Body of pancreas (tissue), 4 donors: Measurements from ENCODE around the gene IKZF3. TPM values are rescaled to one million over a fixed set of nuclear protein-coding genes. Genes with fewer than 3 reads are reported as not detected.
A peak's percentile ranks its signal among the peaks of the same experiment; 100 is the strongest.

Source experiments
- ATAC-seq: fragments of 150-250 bp; one replicate; pipeline ENCODE4 v1.9.1; 2016
- DNase-seq, 4 donors: peaks; one replicate each; pipeline ENCODE4 v3.0.0-alpha.2; 2019
- H3K27ac ChIP-seq, 4 donors: fragments of 200-600 bp; sonication (generic); 1 replicate in 3 of 4; 2 replicates in 1 of 4; pipeline versions ENCODE4 v1.5.1 to v1.6.1; 2016 to 2019; ENCODE audit warnings: mild to moderate bottlenecking in 1 of 4, mixed read lengths in 1 of 4, moderate library complexity in 1 of 4
- H3K27me3 ChIP-seq, 2 donors: fragments of 200-600 bp; sonication (generic); one replicate each; pipeline ENCODE4 v1.6.0; 2016; ENCODE audit warnings: mild to moderate bottlenecking in 1 of 2
- H3K36me3 ChIP-seq, 2 donors: fragments of 200-600 bp; sonication (generic); replicated peaks in 1 of 2; 2 replicates each; pipeline ENCODE4 v1.5.1; 2016; ENCODE audit warnings: low read depth in 2 of 2; ENCODE audit not compliant: insufficient read depth in 1 of 2
- H3K4me1 ChIP-seq: fragments of 200-600 bp; sonication (generic); one replicate; pipeline ENCODE4 v1.6.0; 2016
- H3K4me3 ChIP-seq, 2 donors: fragments of 200-600 bp; sonication (generic); 1 replicate in 1 of 2; 2 replicates in 1 of 2; pipeline ENCODE4 v1.5.1; 2016 to 2019
- H3K9me3 ChIP-seq, 3 donors: fragments of 200-600 bp; sonication (generic); 1 replicate in 2 of 3; 2 replicates in 1 of 3; pipeline ENCODE4 v1.5.1; 2016
- CTCF ChIP-seq, 7 experiments: fragments of 450-650 bp in 4 of 7; fragments of 200-600 bp in 3 of 7; sonication (generic) in 3 of 7; IDR thresholded peaks; one replicate each; pipeline ENCODE4 v1.5.1; 2016 to 2019; ENCODE audit warnings: antibody characterized with exemption in 7 of 7
- POLR2A ChIP-seq, 3 donors: fragments of 450-650 bp; IDR thresholded peaks; one replicate each; pipeline ENCODE4 v1.6.1; 2016; ENCODE audit warnings: antibody characterized with exemption in 3 of 3, mild to moderate bottlenecking in 2 of 3
- WGBS, 2 donors: methylation state at CpG; one replicate each; pipeline ENCODE4 v1.1.5; 2017; 5-methylcytosine and 5-hydroxymethylcytosine counted together
- intact Hi-C: fragments of 100-400 bp; cut with DNase I; formaldehyde crosslinking; loops from one replicate; pipeline ENCODE4 v1.15.1; 2023
- total RNA-seq, 2 donors: library from RNA; depleted of rRNA; stranded (reverse); fragments of >200 nt; gene quantifications; one replicate each; pipeline ENCODE4 v1.1.0, GENCODE V29; 2016

Gene IKZF3
- total RNA-seq, 2 donors from 2014 or later, result 0.78 to 0.99 TPM

- no peak overlapping the region for H3K4me3 ChIP-seq
- H3K4me1 ChIP-seq, result peaks cover 9% of the 10 kb centered on the region
- WGBS, 2 donors, result 80 to 93% methylated on average over 1 to 13 of the region's 13 CpGs
- TF ChIP-seq POLR2A (IDR thresholded peaks at IDR 0.05), result no peak
- TF ChIP-seq CTCF (IDR thresholded peaks at IDR 0.05), result no peak
- H3K9me3 ChIP-seq, result no peaks in the 10 kb centered on the region
- no peaks in the 10 kb centered on the region for H3K27me3 ChIP-seq
- ATAC-seq (no peak), DNase-seq (no peak)
- peaks cover 0 to 5% of the 10 kb centered on the region in 2 donors for H3K36me3 ChIP-seq
- no peak overlapping the region for H3K27ac ChIP-seq
- intact Hi-C loops, result no loop called here
Measured at GRCh38 chr17:39724731-39725130, 139.4 kb downstream of the IKZF3 start.

DNA sequence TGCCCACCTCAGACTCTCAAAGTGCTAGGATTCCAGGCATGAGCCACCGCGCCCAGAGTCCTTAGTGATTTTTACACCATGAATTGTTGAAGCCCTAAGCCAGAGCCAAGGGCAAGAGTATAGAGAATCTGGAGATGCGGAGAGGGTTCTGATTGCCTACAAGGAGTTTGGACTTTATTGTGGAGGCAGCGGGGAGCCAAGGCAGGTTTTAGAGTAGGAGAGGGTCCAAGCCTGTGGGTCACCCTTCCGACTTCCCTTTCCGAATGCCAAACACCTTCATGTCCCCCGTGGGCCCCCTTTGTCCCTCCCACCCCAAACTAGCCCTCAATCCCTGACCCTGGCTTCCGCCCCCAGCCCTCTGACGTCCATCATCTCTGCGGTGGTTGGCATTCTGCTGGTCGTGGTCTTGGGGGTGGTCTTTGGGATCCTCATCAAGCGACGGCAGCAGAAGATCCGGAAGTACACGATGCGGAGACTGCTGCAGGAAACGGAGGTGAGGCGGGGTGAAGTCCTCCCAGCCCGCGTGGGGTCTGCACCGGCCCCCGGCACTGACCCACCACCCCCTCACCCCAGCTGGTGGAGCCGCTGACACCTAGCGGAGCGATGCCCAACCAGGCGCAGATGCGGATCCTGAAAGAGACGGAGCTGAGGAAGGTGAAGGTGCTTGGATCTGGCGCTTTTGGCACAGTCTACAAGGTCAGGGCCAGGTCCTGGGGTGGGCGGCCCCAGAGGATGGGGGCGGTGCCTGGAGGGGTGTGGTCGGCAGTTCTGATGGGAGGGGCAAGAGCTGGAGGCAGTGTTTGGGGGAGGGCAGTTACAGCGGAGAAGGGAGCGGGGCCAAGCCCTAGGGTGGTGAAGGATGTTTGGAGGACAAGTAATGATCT lies 140.9 kb downstream of the IKZF3 start:
- WGBS, 2 donors, result 79 to 84% methylated on average over 31 to 34 of the region's 34 CpGs
- Histone ChIP-seq H3K4me1 (no peaks in the 10 kb centered on the region), H3K9me3 (no peaks in the 10 kb centered on the region), H3K36me3 (peaks cover 0 to 5% of the 10 kb centered on the region in 2 donors), H3K27ac (no peak overlapping the region), H3K27me3 (no peaks in the 10 kb centered on the region), H3K4me3 (no peak overlapping the region)
- DNase-seq (peak in 1 of 4 donors; percentile 35), ATAC-seq (no peak)
- intact Hi-C loops, result no loop called here
- TF ChIP-seq CTCF (IDR thresholded peaks at IDR 0.05), result no peak
- TF ChIP-seq POLR2A (IDR thresholded peaks at IDR 0.05), result no peak

GRCh38 chr17:39722104-39722503 lies 142.0 kb downstream of the IKZF3 start:
- H3K27me3 ChIP-seq, result no peaks in the 10 kb centered on the region
- H3K4me3 ChIP-seq, result no peak overlapping the region
- TF ChIP-seq POLR2A (IDR thresholded peaks at IDR 0.05) (no peak), CTCF (IDR thresholded peaks at IDR 0.05) (no peak)
- WGBS, 2 donors, result 91 to 96% methylated on average over 6 of the region's 6 CpGs
- ATAC-seq (no peak), DNase-seq (no peak)
- intact Hi-C loops, result no loop called here
- peaks cover 0 to 5% of the 10 kb centered on the region in 2 donors for H3K36me3 ChIP-seq
- H3K27ac ChIP-seq, result no peak overlapping the region
- H3K9me3 ChIP-seq, result no peaks in the 10 kb centered on the region
- peaks cover 2% of the 10 kb centered on the region for H3K4me1 ChIP-seq

DNA sequence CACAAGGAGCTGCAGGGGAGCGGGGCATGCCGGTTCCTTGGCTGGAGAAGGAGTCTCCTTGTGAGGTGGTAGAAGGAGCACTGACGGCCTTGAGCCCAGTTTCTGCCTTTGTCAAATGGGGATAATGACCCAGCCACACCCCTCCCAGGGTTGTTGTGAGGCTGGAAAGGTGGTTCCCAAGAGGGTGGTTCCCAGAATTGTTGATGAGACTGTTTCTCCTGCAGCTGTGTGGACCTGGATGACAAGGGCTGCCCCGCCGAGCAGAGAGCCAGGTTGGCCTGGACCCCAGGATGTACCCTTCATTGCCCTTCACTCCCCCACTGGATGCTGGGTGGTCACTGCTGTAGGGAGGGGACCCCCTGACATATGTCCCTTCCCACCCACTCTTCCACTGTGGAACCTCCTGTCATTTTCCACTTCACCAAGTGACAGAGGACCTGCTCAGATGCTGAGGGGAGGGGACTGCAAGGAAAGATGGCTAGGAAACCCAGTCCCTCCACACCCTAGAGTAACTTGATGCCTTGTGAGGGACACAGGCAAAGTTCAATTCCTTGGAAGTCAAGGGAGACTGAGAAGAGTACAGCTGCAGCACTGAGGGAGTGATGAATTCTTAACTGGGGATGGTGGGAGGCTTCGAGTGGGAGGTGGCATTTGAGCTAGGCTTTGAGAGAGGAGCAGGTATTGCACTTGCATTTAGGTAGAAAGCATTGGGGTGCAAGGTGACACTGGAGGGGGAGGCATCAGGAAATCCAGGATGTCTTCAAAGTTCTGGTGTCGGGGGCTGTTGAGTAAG lies 144.4 kb downstream of the IKZF3 start:
- no peak overlapping the region for H3K4me3 ChIP-seq
- no peak for ATAC-seq
- peaks cover 15% of the 10 kb centered on the region for H3K4me1 ChIP-seq
- no peak for TF ChIP-seq POLR2A (IDR thresholded peaks at IDR 0.05)
- TF ChIP-seq CTCF (IDR thresholded peaks at IDR 0.05), result no peak
- DNase-seq, result no peak
- H3K36me3 ChIP-seq, result peaks cover 0 to 5% of the 10 kb centered on the region in 2 donors
- no peaks in the 10 kb centered on the region for H3K9me3 ChIP-seq
- H3K27ac ChIP-seq, result no peak overlapping the region
- H3K27me3 ChIP-seq, result no peaks in the 10 kb centered on the region
- intact Hi-C loops, result no loop called here
- 84 to 90% methylated on average over 6 to 7 of the region's 7 CpGs for WGBS, 2 donors
